ENCODE data around the gene THADA.

The THADA gene

GRCh38 chr2:43228756-43229659 is 366.8 kb downstream of the THADA start:
- ATAC-seq (replicated peaks) (no peak), DNase-seq (peak in 2 of 3 experiments; percentile 15 to 16)
- Mint-ChIP-seq H3K4me3 (peak overlapping the region; percentile 96 to 99), H3K4me1 (ENCODE audit: low read depth in 2 of 2) (peaks cover 22 to 23% of the 10 kb centered on the region in 2 donors), H3K36me3 (ENCODE audit: insufficient read depth) (peaks cover 68% of the 10 kb centered on the region), H3K27ac (peak overlapping the region; percentile 93 to 94), H3K27me3 (no peaks in the 10 kb centered on the region), H3K9me3 (no peaks in the 10 kb centered on the region)

- Mint-ChIP-seq H3K9me3 (no peaks in the 10 kb centered on the region), H3K27ac (peak overlapping the region; percentile 93 to 94), H3K36me3 (ENCODE audit: insufficient read depth) (peaks cover 75% of the 10 kb centered on the region), H3K27me3 (no peaks in the 10 kb centered on the region), H3K4me1 (ENCODE audit: low read depth in 2 of 2) (peaks cover 22 to 23% of the 10 kb centered on the region in 2 donors), H3K4me3 (peak overlapping the region; percentile 96 to 99)
- DNase-seq (no peak), ATAC-seq (replicated peaks) (no peak)
Observed at GRCh38 chr2:43228321-43228751, 367.5 kb downstream of the THADA start.

GRCh38 chr2:43227830-43228281 is 368.0 kb downstream of the THADA start:
- Mint-ChIP-seq H3K27ac (peak overlapping the region; percentile 93 to 94), H3K4me3 (peak overlapping the region; percentile 96 to 99), H3K27me3 (no peaks in the 10 kb centered on the region), H3K9me3 (no peaks in the 10 kb centered on the region), H3K4me1 (ENCODE audit: low read depth in 2 of 2) (peaks cover 22 to 23% of the 10 kb centered on the region in 2 donors), H3K36me3 (ENCODE audit: insufficient read depth) (peaks cover 79% of the 10 kb centered on the region)
- ATAC-seq (replicated peaks) (no peak), DNase-seq (no peak)

GRCh38 chr2:43226955-43227829 is 368.6 kb downstream of the THADA start:
- peak; percentile 12 for ATAC-seq (replicated peaks)
- peak in 2 of 3 experiments; percentile 48 to 57 for DNase-seq
- Mint-ChIP-seq H3K4me3 (peak overlapping the region; percentile 96 to 99), H3K27me3 (no peaks in the 10 kb centered on the region), H3K27ac (peak overlapping the region; percentile 93 to 94), H3K36me3 (ENCODE audit: insufficient read depth) (peaks cover 86% of the 10 kb centered on the region), H3K4me1 (ENCODE audit: low read depth in 2 of 2) (peaks cover 24 to 26% of the 10 kb centered on the region in 2 donors), H3K9me3 (no peaks in the 10 kb centered on the region)

GRCh38 chr2:43226558-43226954 is 369.3 kb downstream of the THADA start, which contains the start of gene ZFP36L2:
Gene ZFP36L2 (minus strand): TSS chr2:43226606. CDS start chr2:43226315, 291 bp downstream.
- Mint-ChIP-seq H3K27me3 (no peaks in the 10 kb centered on the region), H3K4me3 (peak within 1 kb of the TSS; percentile 96 to 99), H3K27ac (peak within 1 kb of the TSS; percentile 93 to 94), H3K4me1 (ENCODE audit: low read depth in 2 of 2) (peaks cover 30 to 32% of the 10 kb centered on the region in 2 donors), H3K9me3 (no peaks in the 10 kb centered on the region), H3K36me3 (ENCODE audit: insufficient read depth) (peaks cover 90% of the 10 kb centered on the region)
- peak; percentile 66 for ATAC-seq (replicated peaks)
- peak; percentile 91 to 95 (median 92) for DNase-seq

GRCh38 chr2:43225788-43226557 is 369.9 kb downstream of the THADA start:
- H3K4me3 Mint-ChIP-seq = peak overlapping the region; percentile 96 to 99
- peak overlapping the region; percentile 93 to 94 for H3K27ac Mint-ChIP-seq
- ATAC-seq (replicated peaks) (peak; percentile 25), DNase-seq (peak; percentile 66 to 68 (median 68))
- peaks cover 36 to 37% of the 10 kb centered on the region in 2 donors for H3K4me1 Mint-ChIP-seq (ENCODE audit: low read depth in 2 of 2)
- no peaks in the 10 kb centered on the region for H3K9me3 Mint-ChIP-seq
- H3K36me3 Mint-ChIP-seq (ENCODE audit: insufficient read depth) = peaks cover 92% of the 10 kb centered on the region
- no peaks in the 10 kb centered on the region for H3K27me3 Mint-ChIP-seq

- H3K36me3 Mint-ChIP-seq (ENCODE audit: insufficient read depth) = peaks cover 95% of the 10 kb centered on the region
- peak; percentile 56 to 59 (median 58) for DNase-seq
Observed at GRCh38 chr2:43225093-43225787, 370.6 kb downstream of the THADA start.

GRCh38 chr2:43224571-43225092 is 371.2 kb downstream of the THADA start:
- H3K9me3 Mint-ChIP-seq = no peaks in the 10 kb centered on the region
- peak overlapping the region; percentile 96 to 99 for H3K4me3 Mint-ChIP-seq
- H3K4me1 Mint-ChIP-seq (ENCODE audit: low read depth in 2 of 2) = peaks cover 47 to 49% of the 10 kb centered on the region in 2 donors
- DNase-seq = peak in 2 of 3 experiments; percentile 41 to 47
- no peaks in the 10 kb centered on the region for H3K27me3 Mint-ChIP-seq
- H3K27ac Mint-ChIP-seq = peak overlapping the region; percentile 93 to 94
- ATAC-seq (replicated peaks) = no peak
- peaks cover 96% of the 10 kb centered on the region for H3K36me3 Mint-ChIP-seq (ENCODE audit: insufficient read depth)

More at GRCh38 chr2:43225093-43225787, 370.6 kb downstream of the THADA start:
- ATAC-seq (replicated peaks) = no peak
- H3K4me3 Mint-ChIP-seq = peak overlapping the region; percentile 96 to 99
- no peaks in the 10 kb centered on the region for H3K27me3 Mint-ChIP-seq
- H3K27ac Mint-ChIP-seq = peak overlapping the region; percentile 93 to 94
- H3K9me3 Mint-ChIP-seq = no peaks in the 10 kb centered on the region
- peaks cover 41 to 44% of the 10 kb centered on the region in 2 donors for H3K4me1 Mint-ChIP-seq (ENCODE audit: low read depth in 2 of 2)

- peak overlapping the region; percentile 96 to 99 for H3K4me3 Mint-ChIP-seq
- ATAC-seq (replicated peaks) = no peak
- DNase-seq = peak; percentile 62 to 69 (median 66)
- H3K27ac Mint-ChIP-seq = peak overlapping the region; percentile 93 to 94
- H3K36me3 Mint-ChIP-seq (ENCODE audit: insufficient read depth) = peaks cover 96% of the 10 kb centered on the region
- no peaks in the 10 kb centered on the region for H3K9me3 Mint-ChIP-seq
- H3K27me3 Mint-ChIP-seq = no peaks in the 10 kb centered on the region
- H3K4me1 Mint-ChIP-seq (ENCODE audit: low read depth in 2 of 2) = peaks cover 45 to 47% of the 10 kb centered on the region in 2 donors
Observed at GRCh38 chr2:43224131-43224570, 371.7 kb downstream of the THADA start.

- peaks cover 99% of the 10 kb centered on the region for H3K36me3 Mint-ChIP-seq (ENCODE audit: insufficient read depth)
- peak overlapping the region; percentile 93 to 94 for H3K27ac Mint-ChIP-seq
- ATAC-seq (replicated peaks) (no peak), DNase-seq (no peak)
- H3K27me3 Mint-ChIP-seq = no peaks in the 10 kb centered on the region
- peak overlapping the region; percentile 96 to 99 for H3K4me3 Mint-ChIP-seq
- H3K9me3 Mint-ChIP-seq = no peaks in the 10 kb centered on the region
- H3K4me1 Mint-ChIP-seq (ENCODE audit: low read depth in 2 of 2) = peaks cover 46 to 48% of the 10 kb centered on the region in 2 donors
Observed at GRCh38 chr2:43223521-43224001, 372.3 kb downstream of the THADA start.

- no peaks in the 10 kb centered on the region for H3K27me3 Mint-ChIP-seq
- ATAC-seq (replicated peaks) = no peak
- DNase-seq = no peak
- H3K36me3 Mint-ChIP-seq (ENCODE audit: insufficient read depth) = peaks cover 96% of the 10 kb centered on the region
- H3K4me3 Mint-ChIP-seq = peak overlapping the region; percentile 96 to 99
- H3K27ac Mint-ChIP-seq = peak overlapping the region; percentile 93 to 94
- no peaks in the 10 kb centered on the region for H3K9me3 Mint-ChIP-seq
- H3K4me1 Mint-ChIP-seq (ENCODE audit: low read depth in 2 of 2) = peaks cover 42 to 46% of the 10 kb centered on the region in 2 donors
Observed at GRCh38 chr2:43222475-43223309, 373.1 kb downstream of the THADA start.
